Thoracic aorta (tissue), 2 donors: ENCODE measurements around the gene CNTN4. TPM values are rescaled to one million over a fixed set of nuclear protein-coding genes. Genes with fewer than 3 reads are reported as not detected.

Experiments
- ATAC-seq: fragments of 150-250 bp; one replicate; pipeline ENCODE4 v1.8.0; 2017; ENCODE audit warnings: low read depth; ENCODE audit not compliant: insufficient number of reproducible peaks, low FRiP score
- DNase-seq: peaks from one replicate; pipeline ENCODE4 v3.0.0-alpha.2; 2020; ENCODE audit warnings: low spot score
- H3K27ac ChIP-seq, 2 donors: fragments of 200-600 bp; sonication (generic); 1 replicate in 1 of 2; 2 replicates in 1 of 2; pipeline ENCODE4 v1.5.1; 2016; ENCODE audit warnings: mild to moderate bottlenecking in 2 of 2, moderate library complexity in 2 of 2
- H3K27me3 ChIP-seq: fragments of 200-600 bp; sonication (generic); replicated peaks from 2 replicates; pipeline ENCODE4 v1.6.0; 2016; ENCODE audit warnings: mild to moderate bottlenecking; ENCODE audit not compliant: insufficient read depth
- H3K36me3 ChIP-seq: fragments of 200-600 bp; sonication (generic); one replicate; pipeline ENCODE4 v1.5.1; 2016
- H3K4me1 ChIP-seq, 2 donors: fragments of 200-600 bp; sonication (generic); 1 replicate in 1 of 2; 2 replicates in 1 of 2; pipeline versions ENCODE4 v1.5.1 to v1.6.0; 2016; ENCODE audit warnings: low read depth in 2 of 2, mild to moderate bottlenecking in 1 of 2; ENCODE audit not compliant: control insufficient read depth in 1 of 2
- H3K4me3 ChIP-seq: fragments of 200-600 bp; sonication (generic); 2 replicates; pipeline ENCODE4 v1.5.1; 2016; ENCODE audit warnings: mild to moderate bottlenecking
- H3K9me3 ChIP-seq: fragments of 200-600 bp; sonication (generic); 2 replicates; pipeline ENCODE4 v1.5.1; 2016
- total RNA-seq, 2 donors: library from RNA; depleted of rRNA; stranded (reverse); fragments of >200 nt; gene quantifications; one replicate each; pipeline versions ENCODE4 v1.1.0 to v1.2.3, GENCODE V29; 2016
- TF ChIP-seq, protein P1 (sequence below): fragments of 200-600 bp; sonication (generic); IDR thresholded peaks from one replicate; pipeline ENCODE4 v1.5.1; 2019; ENCODE audit warnings: antibody characterized with exemption

The CNTN4 gene
- total RNA-seq, 2 donors from 2014 or later = 103 to 116 TPM

DNA sequence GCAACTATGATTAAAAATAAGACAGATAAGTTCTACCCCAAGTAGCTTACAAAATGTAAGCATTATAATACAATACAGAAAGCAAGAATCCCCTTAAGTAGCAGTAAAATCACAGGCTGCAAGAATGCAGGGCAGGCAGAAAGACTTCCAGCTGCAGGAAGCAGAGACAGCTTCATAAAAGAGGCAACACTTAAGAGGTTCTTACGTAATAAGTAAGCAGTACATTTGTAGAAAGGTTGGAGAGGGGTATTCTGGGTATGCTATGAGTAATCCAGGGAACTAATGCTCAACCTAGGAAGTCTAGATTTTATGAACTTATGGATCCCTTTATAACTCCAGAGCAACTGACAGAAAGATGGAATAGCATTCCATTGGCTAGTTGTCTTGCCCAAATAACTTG is 859.9 kb downstream of the CNTN4 start:
- Histone ChIP-seq H3K36me3 (no peaks in the 10 kb centered on the region), H3K27me3 (no peaks in the 10 kb centered on the region), H3K27ac (no peak overlapping the region), H3K4me3 (no peak overlapping the region), H3K4me1 (peaks cover 0 to 11% of the 10 kb centered on the region in 2 donors), H3K9me3 (no peaks in the 10 kb centered on the region)
- no peak for ATAC-seq
- TF ChIP-seq, protein P1, sequence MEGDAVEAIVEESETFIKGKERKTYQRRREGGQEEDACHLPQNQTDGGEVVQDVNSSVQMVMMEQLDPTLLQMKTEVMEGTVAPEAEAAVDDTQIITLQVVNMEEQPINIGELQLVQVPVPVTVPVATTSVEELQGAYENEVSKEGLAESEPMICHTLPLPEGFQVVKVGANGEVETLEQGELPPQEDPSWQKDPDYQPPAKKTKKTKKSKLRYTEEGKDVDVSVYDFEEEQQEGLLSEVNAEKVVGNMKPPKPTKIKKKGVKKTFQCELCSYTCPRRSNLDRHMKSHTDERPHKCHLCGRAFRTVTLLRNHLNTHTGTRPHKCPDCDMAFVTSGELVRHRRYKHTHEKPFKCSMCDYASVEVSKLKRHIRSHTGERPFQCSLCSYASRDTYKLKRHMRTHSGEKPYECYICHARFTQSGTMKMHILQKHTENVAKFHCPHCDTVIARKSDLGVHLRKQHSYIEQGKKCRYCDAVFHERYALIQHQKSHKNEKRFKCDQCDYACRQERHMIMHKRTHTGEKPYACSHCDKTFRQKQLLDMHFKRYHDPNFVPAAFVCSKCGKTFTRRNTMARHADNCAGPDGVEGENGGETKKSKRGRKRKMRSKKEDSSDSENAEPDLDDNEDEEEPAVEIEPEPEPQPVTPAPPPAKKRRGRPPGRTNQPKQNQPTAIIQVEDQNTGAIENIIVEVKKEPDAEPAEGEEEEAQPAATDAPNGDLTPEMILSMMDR = no peak
- no peak for DNase-seq

DNA sequence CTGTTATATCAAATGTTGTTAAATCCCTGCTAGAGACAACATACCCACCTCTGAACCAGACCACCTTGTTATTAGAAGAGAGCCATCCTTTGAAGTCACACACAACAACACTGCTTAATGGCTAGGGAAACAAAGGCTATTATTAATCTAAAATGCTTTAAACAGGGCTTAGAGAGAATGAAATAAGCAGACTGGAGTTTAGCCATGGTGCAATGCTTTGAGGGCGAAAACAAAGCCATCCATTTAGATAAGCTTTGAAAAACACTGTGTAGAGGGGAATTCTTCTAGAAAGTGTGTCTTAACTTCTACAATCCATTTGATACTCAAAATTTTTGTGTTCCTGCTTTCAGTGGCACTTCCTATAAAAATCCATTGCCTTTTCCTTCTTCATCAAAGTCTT is 862.9 kb downstream of the CNTN4 start:
- H3K27ac ChIP-seq = no peak overlapping the region
- no peaks in the 10 kb centered on the region for H3K36me3 ChIP-seq
- TF ChIP-seq, protein P1 = no peak
- DNase-seq = no peak
- no peak overlapping the region for H3K4me3 ChIP-seq
- H3K4me1 ChIP-seq = peaks cover 0 to 11% of the 10 kb centered on the region in 2 donors
- no peak for ATAC-seq
- no peaks in the 10 kb centered on the region for H3K9me3 ChIP-seq
- no peaks in the 10 kb centered on the region for H3K27me3 ChIP-seq

DNA sequence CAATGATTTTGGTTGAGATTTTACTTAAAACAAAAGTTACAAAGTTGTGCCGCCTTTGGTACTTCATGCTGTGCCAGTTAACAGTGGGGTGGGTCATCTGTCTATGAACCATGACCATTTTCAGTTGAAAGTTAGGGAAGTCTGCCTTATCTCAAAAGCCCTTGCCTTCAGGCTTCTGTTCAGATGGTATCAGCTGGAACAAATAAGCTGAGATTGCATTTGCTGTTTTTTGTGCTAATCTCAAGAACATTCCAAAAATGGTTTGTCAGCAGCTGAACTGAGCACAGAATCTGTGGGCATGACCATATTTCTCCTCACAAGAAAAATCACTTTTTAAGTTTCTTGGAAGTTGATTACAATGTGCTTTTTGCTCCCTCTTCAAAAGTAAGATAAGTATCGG is 869.2 kb downstream of the CNTN4 start:
- H3K4me1 ChIP-seq = peaks cover 0 to 7% of the 10 kb centered on the region in 2 donors
- DNase-seq (no peak), ATAC-seq (no peak)
- no peak overlapping the region for H3K4me3 ChIP-seq
- no peaks in the 10 kb centered on the region for H3K27me3 ChIP-seq
- no peak overlapping the region for H3K27ac ChIP-seq
- H3K36me3 ChIP-seq = no peaks in the 10 kb centered on the region
- H3K9me3 ChIP-seq = no peaks in the 10 kb centered on the region
- TF ChIP-seq, protein P1 = no peak

DNA sequence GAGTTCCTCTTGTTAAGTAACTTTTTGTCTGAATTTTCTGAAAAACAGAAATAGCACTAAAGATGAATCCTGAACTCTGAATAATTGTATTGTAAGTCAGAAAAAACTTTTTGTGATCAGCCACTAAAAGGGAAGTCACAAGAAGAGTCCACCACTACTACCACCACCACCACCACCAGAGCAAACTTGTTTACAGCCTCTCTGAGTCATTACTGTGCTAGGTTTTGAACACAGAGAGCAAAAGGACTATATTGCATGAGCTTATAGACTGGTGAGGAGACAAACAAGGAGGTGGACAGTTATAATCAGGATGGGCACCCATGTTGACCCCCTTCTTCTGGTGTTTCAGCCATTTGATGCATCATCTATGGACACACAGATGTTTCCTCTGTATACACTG is 869.8 kb downstream of the CNTN4 start:
- DNase-seq (no peak), ATAC-seq (no peak)
- Histone ChIP-seq H3K4me1 (peaks cover 0 to 7% of the 10 kb centered on the region in 2 donors), H3K36me3 (no peaks in the 10 kb centered on the region), H3K27me3 (no peaks in the 10 kb centered on the region), H3K4me3 (no peak overlapping the region), H3K27ac (no peak overlapping the region), H3K9me3 (no peaks in the 10 kb centered on the region)
- TF ChIP-seq, protein P1 = no peak

GRCh38 chr3:2976212-2976611 is 877.5 kb downstream of the CNTN4 start:
- no peaks in the 10 kb centered on the region for H3K27me3 ChIP-seq
- no peaks in the 10 kb centered on the region for H3K36me3 ChIP-seq
- no peak for DNase-seq
- TF ChIP-seq, protein P1 = no peak
- H3K4me1 ChIP-seq = no peaks in the 10 kb centered on the region
- no peak overlapping the region for H3K27ac ChIP-seq
- H3K9me3 ChIP-seq = no peaks in the 10 kb centered on the region
- no peak overlapping the region for H3K4me3 ChIP-seq
- no peak for ATAC-seq
